ENCODE results near the gene ZNF787. TPM values are rescaled to one million over a fixed set of nuclear protein-coding genes. Genes with fewer than 3 reads are reported as not detected.
A peak's percentile ranks its signal among the peaks of the same experiment; 100 is the strongest.

ZNF787 gene
- total and polyA plus RNA-seq, 7 donors, result 27.3 to 62.7 (median 53.5) TPM

GRCh38 chr19:56096665-56097064 is 24.4 kb downstream of the ZNF787 start:
- intact Hi-C loops (cut with DNase I), result no loop called here
- no peak for TF ChIP-seq CTCF (IDR thresholded peaks at IDR 0.05)
- no peaks in the 10 kb centered on the region for H3K27me3 ChIP-seq (ENCODE audit: insufficient read depth in 3 of 3, low read length in 2 of 3)
- peaks cover 0 to 13% of the 10 kb centered on the region in 2 donors for H3K36me3 ChIP-seq (ENCODE audit: insufficient read depth in 1 of 2, low read depth in 1 of 2)
- DNase-seq (no peak), ATAC-seq (no peak)
- H3K27ac ChIP-seq, result no peak overlapping the region
- H3K4me1 ChIP-seq, result no peaks in the 10 kb centered on the region
- H3K9me3 ChIP-seq, result no peaks in the 10 kb centered on the region
- H3K4me3 ChIP-seq, result no peak overlapping the region
- 76 to 82% (median 81%) methylated on average over 13 of the region's 13 CpGs for WGBS, 3 donors

GRCh38 chr19:56094449-56094848 is 26.6 kb downstream of the ZNF787 start:
- DNase-seq, result no peak
- H3K4me1 ChIP-seq, result no peaks in the 10 kb centered on the region

GRCh38 chr19:56092685-56093631 is 28.1 kb downstream of the ZNF787 start:
- Histone ChIP-seq H3K27me3 (ENCODE audit: insufficient read depth in 3 of 3, low read length in 2 of 3) (no peaks in the 10 kb centered on the region), H3K9me3 (no peaks in the 10 kb centered on the region), H3K4me3 (no peak overlapping the region), H3K27ac (no peak overlapping the region), H3K36me3 (ENCODE audit: insufficient read depth in 1 of 2, low read depth in 1 of 2) (peaks cover 0 to 12% of the 10 kb centered on the region in 2 donors), H3K4me1 (no peaks in the 10 kb centered on the region)
- WGBS, 3 donors, result 98% methylated on average over 32 of the region's 32 CpGs
- TF ChIP-seq CTCF (IDR thresholded peaks at IDR 0.05), result no peak
- ATAC-seq, result no peak
- peak in 1 of 2 donors; percentile 22 for DNase-seq
- intact Hi-C loops (cut with DNase I), result no loop called here

More at GRCh38 chr19:56094449-56094848, 26.6 kb downstream of the ZNF787 start:
- 76 to 83% (median 82%) methylated on average over 9 of the region's 9 CpGs for WGBS, 3 donors
- intact Hi-C loops (cut with DNase I), result no loop called here
- TF ChIP-seq CTCF (IDR thresholded peaks at IDR 0.05), result no peak
- H3K4me3 ChIP-seq, result no peak overlapping the region
- H3K27ac ChIP-seq, result no peak overlapping the region
- ATAC-seq, result no peak
- peaks cover 0 to 6% of the 10 kb centered on the region in 2 donors for H3K36me3 ChIP-seq (ENCODE audit: insufficient read depth in 1 of 2, low read depth in 1 of 2)
- no peaks in the 10 kb centered on the region for H3K27me3 ChIP-seq (ENCODE audit: insufficient read depth in 3 of 3, low read length in 2 of 3)
- no peaks in the 10 kb centered on the region for H3K9me3 ChIP-seq

- Histone ChIP-seq H3K27me3 (ENCODE audit: insufficient read depth in 3 of 3, low read length in 2 of 3) (no peaks in the 10 kb centered on the region), H3K27ac (peak overlapping the region; percentile 54)
These were observed 29.1 kb downstream of the ZNF787 start for GRCh38 chr19:56091751-56092546.

More at GRCh38 chr19:56091751-56092546, 29.1 kb downstream of the ZNF787 start:
- intact Hi-C loops (cut with DNase I), result no loop called here
- peak overlapping the region; percentile 32 for H3K4me3 ChIP-seq
- no peak for DNase-seq
- no peak for TF ChIP-seq CTCF (IDR thresholded peaks at IDR 0.05)
- peaks cover 0 to 12% of the 10 kb centered on the region in 2 donors for H3K36me3 ChIP-seq (ENCODE audit: insufficient read depth in 1 of 2, low read depth in 1 of 2)
- H3K4me1 ChIP-seq, result no peaks in the 10 kb centered on the region
- WGBS, 3 donors, result 77 to 88% (median 81%) methylated on average over 38 of the region's 38 CpGs
- ATAC-seq, result peak in 3 of 4 donors; percentile 11 to 28 (median 26)
- no peaks in the 10 kb centered on the region for H3K9me3 ChIP-seq
